AG10803 (cell line): Measurements from ENCODE around the gene BCAS4.

Source experiments
- DNase-seq: peaks from one replicate; pipeline ENCODE4 v3.0.0; 2010; ENCODE audit warnings: low read depth
- H3K4me3 ChIP-seq: 2 replicates; pipeline ENCODE4 v1.5.1; 2011; ENCODE audit warnings: mild to moderate bottlenecking, low read length, control low read depth
- TF ChIP-seq, protein P1 (sequence below): conservative IDR thresholded peaks from 2 replicates; pipeline ENCODE4 v1.5.1; 2011; ENCODE audit warnings: mild to moderate bottlenecking, low read length, control low read depth, inconsistent platforms

BCAS4 gene

DNA sequence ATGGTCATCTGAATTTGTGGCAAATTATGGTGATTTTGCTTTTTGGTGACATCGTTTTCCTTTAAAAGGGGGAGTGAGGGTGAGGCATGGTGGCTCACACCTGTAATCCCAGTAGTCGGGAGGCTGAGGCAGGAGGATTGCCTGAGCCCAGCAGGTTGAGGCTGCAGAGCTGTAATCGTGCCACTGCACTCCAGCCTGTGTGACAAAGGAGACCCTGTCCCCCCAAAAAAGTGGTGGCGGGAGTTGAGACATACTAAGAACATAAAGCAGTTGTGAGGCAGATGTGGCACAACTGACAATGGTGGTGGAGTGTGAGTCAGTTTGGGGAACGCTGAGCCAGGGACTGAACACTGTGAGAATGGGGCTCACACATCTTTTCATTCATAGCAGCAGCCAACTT, 90.9 kb downstream of the BCAS4 start:
- DNase-seq, result no peak
- H3K4me3 ChIP-seq, result no peak overlapping the region

DNA sequence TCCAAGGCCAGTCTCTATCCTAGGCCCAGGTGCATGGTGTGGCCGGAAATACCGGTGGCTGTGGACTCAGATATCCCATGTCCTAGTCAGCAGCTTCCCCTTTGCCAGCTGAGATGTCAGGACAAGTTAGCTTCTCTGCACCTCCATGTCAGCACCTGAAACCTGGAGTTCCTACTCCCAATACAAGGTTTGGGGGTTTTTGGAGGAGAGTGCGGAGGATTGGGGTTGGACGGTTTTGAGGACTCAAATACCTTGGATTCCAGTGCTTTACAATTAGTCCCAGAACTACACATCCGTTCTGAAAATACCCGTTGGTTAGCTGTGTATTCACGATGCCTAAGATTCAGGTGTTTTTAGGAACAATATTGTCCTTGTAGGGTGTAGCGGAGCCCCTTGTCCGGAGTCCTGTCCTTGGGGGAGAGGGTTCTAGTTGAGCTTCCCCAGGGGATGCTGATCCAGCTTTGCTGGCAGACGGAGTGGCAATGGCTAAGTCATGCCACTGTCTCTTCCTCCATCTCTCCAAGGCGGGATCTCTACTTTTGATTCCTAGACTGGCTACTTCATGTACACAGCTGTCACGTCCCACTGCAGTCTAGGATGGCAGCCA, 91.4 kb downstream of the BCAS4 start:
- no peak overlapping the region for H3K4me3 ChIP-seq
- TF ChIP-seq, protein P1, sequence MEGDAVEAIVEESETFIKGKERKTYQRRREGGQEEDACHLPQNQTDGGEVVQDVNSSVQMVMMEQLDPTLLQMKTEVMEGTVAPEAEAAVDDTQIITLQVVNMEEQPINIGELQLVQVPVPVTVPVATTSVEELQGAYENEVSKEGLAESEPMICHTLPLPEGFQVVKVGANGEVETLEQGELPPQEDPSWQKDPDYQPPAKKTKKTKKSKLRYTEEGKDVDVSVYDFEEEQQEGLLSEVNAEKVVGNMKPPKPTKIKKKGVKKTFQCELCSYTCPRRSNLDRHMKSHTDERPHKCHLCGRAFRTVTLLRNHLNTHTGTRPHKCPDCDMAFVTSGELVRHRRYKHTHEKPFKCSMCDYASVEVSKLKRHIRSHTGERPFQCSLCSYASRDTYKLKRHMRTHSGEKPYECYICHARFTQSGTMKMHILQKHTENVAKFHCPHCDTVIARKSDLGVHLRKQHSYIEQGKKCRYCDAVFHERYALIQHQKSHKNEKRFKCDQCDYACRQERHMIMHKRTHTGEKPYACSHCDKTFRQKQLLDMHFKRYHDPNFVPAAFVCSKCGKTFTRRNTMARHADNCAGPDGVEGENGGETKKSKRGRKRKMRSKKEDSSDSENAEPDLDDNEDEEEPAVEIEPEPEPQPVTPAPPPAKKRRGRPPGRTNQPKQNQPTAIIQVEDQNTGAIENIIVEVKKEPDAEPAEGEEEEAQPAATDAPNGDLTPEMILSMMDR, result no peak
- DNase-seq, result no peak

More for the DNA sequence above, 90.9 kb downstream of the BCAS4 start:
- TF ChIP-seq, protein P1, result no peak

DNA sequence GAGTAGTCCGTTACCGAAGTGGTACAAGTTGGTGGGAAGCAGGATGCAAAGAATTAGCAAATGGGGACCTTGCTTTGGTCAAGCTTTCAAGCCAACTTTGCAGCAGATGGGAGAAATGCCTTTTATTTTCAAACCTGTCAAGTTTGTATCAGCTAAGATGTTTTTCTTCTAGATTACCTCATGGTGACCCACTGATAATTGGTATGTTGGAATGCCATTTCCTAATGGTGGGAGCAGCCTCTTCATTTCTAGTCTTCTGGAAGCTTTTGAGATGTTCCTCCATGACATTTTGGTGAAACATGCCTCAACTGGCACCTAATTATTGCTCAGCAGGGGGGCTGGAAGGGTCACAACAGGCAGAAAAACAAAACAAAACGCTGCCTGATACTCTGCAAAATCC, 92.7 kb downstream of the BCAS4 start:
- H3K4me3 ChIP-seq, result no peak overlapping the region
- no peak for DNase-seq
- TF ChIP-seq, protein P1, result no peak

DNA sequence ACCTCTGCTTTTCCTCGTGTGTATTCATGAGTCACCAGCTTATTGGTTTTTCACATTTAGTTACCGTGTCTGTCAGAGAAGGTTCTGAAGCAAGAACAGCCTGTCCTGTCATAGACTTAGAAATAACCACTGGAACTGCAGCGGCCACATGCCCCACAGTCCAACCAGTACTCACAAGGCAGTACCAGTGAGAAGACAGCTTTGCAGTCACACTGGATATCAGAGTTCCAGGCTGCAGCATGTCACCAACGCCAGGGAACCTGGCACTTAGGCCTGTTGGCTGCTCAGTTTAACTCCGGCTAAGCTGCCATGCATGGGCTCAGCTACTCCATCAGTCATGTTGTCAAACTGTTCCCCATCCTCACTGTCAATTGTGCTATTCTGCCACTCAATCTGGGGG, 96.3 kb downstream of the BCAS4 start:
- TF ChIP-seq, protein P1, result no peak
- DNase-seq, result no peak
- no peak overlapping the region for H3K4me3 ChIP-seq

DNA sequence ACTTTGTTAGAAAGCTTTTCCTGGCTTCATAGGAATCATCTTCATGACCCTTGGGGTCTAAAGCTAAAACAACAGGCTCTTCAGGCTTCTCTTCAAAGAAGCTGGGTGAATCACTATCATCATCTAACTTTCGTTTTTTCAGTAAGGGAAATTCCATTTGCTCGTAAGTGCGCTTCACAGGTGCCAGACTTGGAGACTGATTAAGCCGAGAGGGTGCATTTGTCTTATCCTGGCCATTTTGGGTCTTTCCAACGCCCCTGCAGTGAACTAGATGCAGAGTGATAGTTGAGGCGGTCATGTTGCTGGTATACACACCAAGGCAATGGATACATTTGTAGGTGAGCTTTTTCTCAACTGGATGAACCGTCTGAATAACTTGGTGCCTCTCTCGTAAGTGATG, 97.5 kb downstream of the BCAS4 start:
- no peak overlapping the region for H3K4me3 ChIP-seq
- DNase-seq, result no peak
- TF ChIP-seq, protein P1, result no peak

DNA sequence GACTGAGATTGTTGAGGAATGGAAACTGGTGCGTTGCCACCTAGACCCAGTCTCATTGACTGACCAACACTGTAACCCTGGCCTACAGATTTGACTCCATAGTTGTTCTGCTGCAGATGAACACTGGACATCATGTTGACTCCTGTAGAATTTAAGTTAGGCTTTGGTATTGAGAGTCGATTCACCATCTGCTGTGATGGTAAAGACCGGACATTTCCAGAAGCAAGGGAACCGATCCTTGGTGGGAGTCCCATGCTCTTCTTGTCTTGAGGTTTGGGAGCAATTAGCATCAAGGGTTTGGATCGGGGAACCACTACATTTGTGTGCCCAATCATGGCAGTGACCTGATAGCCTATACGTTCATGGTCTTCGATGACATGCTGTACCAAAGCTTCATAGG, 98.8 kb downstream of the BCAS4 start:
- H3K4me3 ChIP-seq, result no peak overlapping the region
- no peak for DNase-seq
- TF ChIP-seq, protein P1, result no peak

DNA sequence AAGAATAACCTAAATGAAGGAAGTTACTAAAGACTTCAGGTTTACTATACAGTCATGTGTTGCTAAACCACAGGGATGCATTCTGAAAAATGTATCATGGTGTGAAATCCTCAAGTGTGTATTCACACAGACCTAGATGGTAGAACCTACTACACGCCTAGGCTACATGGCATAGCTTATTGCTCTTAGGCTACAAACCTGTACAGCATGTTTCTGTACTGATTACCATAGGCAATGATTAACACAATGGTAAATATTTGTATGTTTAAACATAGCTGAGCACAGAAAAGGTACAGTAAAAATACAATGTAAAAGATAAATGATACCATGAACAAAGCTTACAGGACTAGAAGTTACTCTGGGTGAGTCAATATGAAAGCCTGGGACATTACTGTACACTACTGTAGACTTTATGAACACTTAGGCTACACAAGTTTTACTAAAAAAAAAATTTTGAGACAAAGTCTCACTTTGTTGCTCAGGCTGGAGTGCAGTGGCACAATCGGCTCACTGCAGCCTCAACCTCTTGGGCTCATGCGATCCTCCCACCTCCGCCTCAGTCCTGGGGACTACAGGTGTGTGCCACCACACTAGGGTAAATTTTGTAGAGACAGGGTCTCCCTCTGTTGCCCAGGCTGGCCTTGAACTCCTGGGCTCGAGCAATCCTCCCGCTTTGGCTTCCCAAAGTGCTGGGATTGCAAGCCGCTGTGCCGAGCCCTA, 100.4 kb downstream of the BCAS4 start:
- TF ChIP-seq, protein P1, result no peak
- DNase-seq, result no peak
- no peak overlapping the region for H3K4me3 ChIP-seq
